ENCODE results near the gene KRTAP9-1.
"Not testable (repeated sequence)": the region's sequence is repeated elsewhere in the genome, so short reads cannot be mapped to it uniquely, and the experiment has no call there.

KRTAP9-1 gene, protein sequence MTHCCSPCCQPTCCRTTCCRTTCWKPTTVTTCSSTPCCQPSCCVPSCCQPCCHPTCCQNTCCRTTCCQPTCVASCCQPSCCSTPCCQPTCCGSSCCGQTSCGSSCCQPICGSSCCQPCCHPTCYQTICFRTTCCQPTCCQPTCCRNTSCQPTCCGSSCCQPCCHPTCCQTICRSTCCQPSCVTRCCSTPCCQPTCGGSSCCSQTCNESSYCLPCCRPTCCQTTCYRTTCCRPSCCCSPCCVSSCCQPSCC

DNA sequence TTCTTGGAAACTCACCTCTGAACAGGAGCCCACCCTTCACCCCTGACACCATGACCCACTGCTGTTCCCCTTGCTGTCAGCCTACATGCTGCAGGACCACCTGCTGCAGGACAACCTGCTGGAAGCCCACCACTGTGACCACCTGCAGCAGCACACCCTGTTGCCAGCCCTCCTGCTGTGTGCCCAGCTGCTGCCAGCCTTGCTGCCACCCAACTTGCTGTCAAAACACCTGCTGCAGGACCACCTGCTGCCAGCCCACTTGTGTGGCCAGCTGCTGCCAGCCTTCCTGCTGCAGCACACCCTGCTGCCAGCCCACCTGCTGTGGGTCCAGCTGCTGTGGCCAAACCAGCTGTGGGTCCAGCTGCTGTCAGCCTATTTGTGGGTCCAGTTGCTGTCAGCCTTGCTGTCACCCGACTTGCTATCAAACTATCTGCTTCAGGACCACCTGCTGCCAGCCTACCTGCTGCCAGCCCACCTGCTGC is at the start of gene KRTAP9-1:
KRTAP9-1 (plus strand) TSS at position 51 of the 482 bp plus-strand sequence; CDS start at position 51, 0 bp downstream.
- not testable (repeated sequence) for FAIRE-seq

DNA sequence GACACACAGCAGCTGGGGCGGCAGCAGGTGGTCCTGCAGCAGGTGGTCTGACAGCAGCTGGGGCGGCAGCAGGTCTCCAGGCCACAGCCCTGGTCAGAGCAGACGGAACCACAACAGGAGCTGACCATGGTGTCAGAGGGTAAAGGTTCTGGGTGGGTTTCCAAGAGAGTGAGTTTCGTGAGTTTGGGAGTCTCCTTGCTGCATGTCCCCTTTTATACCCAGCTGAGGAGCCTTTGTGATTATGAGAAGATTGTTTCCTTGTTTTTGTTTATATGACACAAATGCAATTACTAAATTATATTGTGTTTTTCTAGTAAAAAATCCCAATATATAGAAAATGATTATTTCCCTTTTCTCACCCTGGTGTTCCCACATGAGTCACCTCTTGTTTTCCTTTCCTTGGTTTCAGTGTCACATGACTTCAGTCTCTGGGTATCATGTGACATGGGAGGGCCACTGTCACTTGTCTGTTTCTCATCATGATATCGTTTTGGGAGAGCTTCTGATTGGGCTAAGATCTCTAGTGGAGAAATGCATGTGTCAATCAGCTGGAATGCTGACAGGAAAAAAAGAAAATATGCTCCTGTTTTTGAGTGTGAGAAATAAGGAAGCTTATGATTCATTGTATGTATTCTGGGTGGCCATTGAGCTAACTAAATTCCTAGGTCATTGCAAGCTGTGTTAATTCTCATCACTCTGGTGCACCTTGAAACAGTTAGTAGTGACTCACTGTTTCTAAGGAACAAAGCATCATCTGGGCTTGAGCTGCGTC is 49.1 kb upstream of the KRTAP9-1 start, which contains the start of gene KRTAP4-6:
KRTAP4-6 (minus strand) TSS at position 185 of the 772 bp plus-strand sequence; CDS start at position 128, 57 bp downstream.
- no peak for FAIRE-seq

DNA sequence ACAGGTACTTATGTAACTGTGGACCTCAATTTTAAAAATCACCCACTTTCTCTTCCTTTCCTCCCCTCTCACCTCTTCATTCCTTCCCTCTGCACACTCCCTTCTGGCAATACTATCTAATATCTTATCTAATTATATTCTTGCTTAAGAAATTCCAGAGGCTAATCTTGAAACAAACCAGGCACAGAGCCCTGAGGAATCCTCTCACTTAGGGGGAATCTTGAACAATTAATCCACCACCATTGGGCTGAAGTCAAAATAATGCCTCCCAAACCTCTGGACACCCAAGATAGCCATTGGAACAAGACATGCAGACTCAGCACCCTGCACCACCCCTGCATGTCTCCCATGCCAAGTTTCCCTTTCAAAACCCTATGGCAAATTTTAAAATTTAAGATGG is 48.3 kb upstream of the KRTAP9-1 start:
- FAIRE-seq = no peak

DNA sequence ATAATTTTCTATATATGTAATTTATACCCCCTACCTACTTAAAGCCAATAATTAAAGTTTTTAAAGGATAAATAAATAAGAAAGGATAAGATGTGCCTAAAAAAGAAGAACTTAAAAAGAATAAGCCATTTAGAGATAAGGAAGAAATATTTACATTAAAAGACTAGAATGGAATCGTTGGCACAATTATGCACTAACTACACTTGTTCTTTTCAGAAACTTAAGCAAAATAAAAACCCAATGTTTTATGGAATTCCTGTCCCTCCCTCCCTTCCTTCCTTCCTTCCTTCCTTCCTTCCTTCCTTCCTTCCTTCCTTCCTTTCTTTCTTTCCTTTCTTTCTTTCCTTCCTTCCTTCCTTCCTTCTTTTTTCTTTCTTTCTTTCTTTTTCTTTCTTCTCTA is 44.8 kb upstream of the KRTAP9-1 start:
- no peak for FAIRE-seq

DNA sequence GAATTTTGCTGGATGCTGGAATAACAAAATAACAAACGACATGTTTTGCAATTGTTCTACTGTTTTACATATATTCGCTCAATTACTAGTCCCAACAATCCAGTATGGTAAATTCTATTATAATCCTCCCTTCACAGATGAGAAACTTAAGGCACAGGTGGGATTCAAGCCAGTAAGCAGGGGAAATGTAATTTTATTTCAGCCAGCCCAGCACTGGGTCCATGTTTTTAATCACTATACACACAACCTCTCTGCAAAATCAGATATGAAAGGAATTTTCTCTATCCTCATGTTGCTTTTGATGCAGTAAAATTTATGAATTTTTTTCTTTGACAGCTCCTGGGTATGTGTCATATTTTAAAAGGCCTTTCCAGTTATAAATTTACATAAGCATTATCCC is 44.4 kb upstream of the KRTAP9-1 start:
- no peak for FAIRE-seq

DNA sequence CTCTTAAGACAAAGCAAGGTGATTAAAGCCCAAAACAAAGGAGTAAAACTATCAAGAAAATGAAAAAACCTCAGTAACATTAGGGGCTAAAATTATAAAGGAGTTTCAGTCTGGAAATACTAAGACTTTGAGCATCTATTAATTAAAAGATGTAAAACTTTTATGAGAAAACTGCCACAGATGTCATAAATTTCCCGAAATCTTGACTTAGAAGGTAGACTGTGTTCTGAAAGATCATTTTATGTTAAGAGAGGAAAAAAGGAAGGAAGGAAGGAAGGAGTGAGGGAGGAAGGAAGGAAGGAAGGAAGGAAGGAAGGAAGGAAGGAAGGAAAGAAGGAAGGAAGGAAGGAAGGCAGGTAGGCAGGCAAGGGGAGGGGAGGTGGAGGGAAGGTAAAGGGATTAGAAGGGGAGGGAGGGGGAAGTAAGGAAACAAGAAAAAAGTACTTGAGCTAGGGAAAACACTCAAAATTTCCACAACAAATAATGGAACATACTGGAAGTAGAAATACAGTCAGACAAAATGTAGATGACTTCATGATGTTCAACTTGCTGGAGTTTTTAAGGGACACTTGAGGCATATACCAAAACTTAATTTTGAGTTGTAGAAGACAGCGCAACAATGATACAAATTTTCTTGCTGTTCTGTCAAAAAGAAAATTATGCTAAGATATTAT is 42.0 kb upstream of the KRTAP9-1 start:
- no peak for FAIRE-seq

DNA sequence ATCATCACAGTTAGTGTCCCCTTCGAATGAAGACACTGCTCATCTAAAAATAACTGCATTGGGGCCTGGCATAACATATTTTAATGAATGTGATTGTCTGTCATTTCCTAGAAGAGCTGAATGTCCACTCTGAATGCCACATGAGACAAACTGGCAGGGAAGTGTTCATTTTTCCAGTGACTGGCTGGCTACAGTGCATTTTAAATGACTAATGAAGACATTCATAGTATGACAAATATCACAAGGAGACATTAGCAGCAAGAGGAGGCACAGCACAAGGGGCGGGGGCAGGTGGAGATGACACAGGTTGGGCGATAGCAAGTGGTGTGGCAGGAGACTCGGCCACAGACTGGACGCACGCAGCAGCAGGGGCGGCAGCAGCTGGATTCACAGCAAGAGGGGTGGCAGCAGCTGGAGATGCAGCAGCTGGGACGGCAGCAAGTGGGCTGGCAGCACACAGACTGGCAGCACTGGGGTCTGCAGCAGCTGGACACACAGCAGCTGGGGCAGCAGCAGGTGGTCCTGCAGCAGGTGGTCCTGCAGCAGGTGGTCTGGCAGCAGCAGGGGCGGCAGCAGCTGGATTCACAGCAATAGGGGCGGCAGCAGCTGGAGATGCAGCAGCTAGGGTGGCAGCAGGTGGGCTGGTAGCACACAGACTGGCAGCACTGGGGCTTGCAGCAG is 40.6 kb upstream of the KRTAP9-1 start:
- FAIRE-seq = not testable (repeated sequence)

DNA sequence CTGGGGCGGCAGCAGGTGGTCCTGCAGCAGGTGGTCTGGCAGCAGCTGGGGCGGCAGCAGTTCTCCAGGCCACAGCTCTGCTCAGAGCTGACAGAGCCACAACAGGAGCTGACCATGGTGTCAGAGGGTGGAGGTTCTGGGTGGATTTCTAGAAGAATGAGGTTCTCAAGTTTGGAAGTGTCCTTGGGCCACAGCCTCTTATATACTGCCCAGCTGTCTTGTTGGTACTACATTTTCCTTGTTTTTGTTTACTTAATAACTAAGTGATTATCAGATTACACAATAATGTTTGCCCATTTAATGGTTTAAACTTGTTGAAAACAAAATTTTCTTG is 40.1 kb upstream of the KRTAP9-1 start, which contains the start of gene KRTAP4-5:
KRTAP4-5 (minus strand) TSS at position 174 of the 334 bp plus-strand sequence; CDS start at position 116, 58 bp downstream.
- FAIRE-seq = no peak

DNA sequence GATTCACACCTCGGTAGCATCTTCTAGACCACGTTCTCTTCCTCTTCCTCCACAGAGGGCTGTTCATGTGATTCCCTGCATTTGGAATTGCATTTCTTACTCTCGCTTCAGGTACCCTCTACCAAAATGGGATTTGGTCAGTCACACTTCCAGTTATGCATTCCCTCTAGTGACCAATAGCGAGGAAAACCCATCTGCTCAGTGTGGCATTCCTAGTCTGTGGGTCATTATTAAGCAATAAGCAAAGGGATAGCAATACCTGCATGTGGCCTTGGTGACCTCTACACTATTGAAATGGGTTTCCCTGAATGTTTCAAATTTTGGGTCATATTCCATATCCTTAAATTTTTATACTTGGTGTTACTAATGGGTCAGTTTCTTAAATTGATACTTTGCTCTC is 39.7 kb upstream of the KRTAP9-1 start:
- no peak for FAIRE-seq

DNA sequence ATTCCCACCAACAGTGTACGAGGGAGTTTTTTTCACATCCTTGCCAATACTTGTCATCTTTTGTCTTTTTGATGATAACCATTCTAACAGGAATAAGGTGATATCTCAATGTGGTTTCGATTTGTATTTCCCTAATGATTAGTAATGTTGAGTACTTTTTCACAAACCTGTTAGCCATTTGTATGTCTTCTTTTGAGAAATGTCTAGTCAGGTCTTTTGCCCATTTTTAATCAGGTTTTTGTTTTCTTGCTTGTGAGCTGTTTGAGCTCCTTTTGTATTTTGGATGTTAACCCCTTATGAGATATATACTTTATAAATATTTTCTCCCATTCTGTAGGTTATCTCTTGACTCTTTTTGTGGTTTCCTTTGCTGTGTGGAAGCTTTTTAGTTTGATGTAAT is 38.2 kb upstream of the KRTAP9-1 start:
- no peak for FAIRE-seq

DNA sequence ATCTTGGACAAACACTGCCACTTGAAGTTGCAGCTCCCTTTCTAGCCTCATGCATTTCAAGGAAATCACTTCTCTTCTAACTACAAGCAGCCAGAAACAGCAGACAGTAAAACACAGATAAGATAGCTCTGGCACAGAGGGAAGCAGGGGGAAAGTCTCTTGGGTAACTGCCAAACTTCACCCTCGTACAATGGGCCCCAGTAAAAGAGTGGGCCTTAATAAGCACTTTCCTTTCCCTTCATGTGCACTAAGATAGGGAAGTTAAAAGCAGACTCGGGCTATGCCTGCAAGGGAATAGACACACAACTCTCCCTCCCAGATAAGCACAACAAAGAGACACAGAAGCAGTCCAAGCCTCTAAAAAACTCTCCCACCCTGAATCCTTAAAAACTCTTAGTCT is 35.8 kb upstream of the KRTAP9-1 start:
- no peak for FAIRE-seq

DNA sequence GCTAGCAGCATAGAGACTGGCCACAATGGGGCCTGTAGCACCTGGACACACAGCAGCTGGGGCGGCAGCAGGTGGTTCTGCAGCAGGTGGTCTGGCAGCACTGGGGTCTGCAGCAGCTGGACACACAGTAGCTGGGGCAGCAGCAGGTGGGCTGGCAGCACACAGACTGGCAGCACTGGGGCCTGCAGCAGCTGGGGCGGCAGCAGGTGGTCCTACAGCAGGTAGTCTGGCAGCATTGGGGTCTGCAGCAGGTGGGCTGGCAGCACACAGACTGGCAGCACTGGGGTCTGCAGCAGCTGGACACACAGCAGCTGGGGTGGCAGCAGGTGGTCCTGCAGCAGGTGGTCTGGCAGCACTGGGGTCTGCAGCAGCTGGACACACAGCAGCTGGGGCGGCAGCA is 29.5 kb upstream of the KRTAP9-1 start:
- FAIRE-seq = not testable (repeated sequence)

DNA sequence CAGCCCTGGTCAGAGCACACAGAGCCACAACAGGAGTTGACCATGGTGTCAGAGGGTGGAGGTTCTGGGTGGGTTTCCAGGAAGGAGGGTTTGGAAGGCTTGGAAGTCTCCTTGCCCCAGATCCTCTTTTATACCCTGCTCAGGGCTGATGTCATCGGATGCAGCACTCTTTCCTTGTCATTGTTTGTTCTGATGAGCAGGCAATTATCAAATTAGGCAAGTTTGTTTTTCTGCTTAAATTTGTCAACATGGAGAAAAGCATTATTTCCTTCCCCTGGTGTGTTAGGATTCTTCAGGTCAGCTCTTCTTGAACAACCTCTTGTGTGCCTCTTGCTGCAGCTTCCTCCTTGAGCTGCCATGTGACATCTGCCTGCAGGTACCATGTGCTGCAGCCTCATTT is 29.0 kb upstream of the KRTAP9-1 start, which contains the start of gene KRTAP4-4:
KRTAP4-4 (minus strand) TSS at position 101 of the 400 bp plus-strand sequence; CDS start at position 44, 57 bp downstream.
- FAIRE-seq = no peak

DNA sequence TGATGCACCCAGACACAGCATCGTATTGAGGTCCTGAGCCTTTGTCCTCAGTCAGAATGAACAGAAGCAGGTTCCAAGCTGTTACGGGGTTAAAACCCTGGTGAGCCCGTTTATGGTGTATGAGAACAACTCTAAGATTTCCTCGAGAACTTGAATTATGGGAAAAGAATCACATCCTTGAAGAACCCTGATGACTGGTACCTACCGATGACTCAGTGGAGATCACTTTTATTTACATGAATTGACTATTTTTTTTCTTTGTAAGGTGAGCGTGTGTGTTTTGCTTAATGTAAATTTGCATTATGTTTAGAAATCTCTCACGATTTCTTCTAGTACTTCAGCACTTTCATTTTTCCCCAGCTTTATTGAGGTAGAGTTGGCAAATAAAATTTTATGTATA is 25.9 kb upstream of the KRTAP9-1 start:
- no peak for FAIRE-seq

DNA sequence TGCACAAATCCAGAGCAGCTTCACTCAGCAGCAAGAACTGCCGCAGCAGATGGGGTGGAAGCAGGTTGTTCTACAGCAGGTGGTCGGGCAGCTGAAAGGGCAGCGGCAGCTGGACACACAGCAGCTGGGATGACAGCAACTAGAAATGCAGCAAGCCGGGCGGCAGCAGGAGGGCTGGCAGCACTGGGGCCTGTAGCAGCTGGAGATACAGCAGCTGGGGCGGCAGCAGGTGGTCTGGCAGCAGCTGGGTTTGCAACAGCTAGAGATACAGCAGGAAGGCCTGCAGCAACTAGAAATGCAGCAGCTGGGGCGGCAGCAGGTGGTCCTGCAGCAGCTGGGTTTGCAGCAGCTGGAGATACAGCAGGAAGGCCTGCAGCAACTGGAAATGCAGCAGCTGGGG is 22.1 kb upstream of the KRTAP9-1 start:
- FAIRE-seq = no peak

DNA sequence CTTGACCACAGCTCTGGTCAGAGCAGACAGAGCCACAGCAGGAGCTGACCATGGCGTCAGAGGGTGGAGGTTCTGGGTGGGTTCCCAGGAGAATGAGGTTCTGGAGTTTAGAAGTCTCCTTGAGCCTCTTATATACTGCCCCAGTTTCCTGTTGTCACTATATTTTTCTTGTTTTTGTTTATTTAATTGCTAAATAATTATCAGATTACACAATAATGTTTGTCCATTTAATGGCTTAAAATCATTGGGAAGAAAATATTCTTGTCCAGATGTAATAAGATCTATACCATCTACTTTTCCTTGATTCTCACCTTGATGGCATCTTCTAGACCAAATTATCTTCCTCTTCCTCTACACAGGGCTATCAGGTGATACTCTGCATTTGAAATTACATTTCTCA is 21.6 kb upstream of the KRTAP9-1 start, which contains the start of gene KRTAP4-3:
KRTAP4-3 (minus strand) TSS at position 101 of the 400 bp plus-strand sequence; CDS start at position 52, 49 bp downstream.
- FAIRE-seq = no peak

DNA sequence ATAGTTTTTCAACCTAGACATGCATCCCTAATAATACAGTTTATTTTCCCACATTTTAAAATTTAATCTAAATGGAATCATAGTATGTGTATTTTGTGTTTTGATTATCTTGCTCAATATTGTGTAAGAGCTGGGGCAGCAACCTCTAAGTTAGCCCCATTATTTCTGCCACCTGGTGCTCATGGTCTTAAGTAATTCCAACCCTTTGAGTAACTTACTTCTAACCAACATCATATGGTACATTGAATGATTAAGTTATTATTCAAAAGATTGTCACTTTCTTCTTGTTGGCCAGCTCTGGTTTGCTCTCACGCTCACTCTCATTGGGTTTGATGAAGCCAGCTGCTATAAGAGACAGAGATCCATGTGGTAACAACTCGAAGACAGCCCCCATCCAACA is 17.8 kb upstream of the KRTAP9-1 start:
- FAIRE-seq = no peak

DNA sequence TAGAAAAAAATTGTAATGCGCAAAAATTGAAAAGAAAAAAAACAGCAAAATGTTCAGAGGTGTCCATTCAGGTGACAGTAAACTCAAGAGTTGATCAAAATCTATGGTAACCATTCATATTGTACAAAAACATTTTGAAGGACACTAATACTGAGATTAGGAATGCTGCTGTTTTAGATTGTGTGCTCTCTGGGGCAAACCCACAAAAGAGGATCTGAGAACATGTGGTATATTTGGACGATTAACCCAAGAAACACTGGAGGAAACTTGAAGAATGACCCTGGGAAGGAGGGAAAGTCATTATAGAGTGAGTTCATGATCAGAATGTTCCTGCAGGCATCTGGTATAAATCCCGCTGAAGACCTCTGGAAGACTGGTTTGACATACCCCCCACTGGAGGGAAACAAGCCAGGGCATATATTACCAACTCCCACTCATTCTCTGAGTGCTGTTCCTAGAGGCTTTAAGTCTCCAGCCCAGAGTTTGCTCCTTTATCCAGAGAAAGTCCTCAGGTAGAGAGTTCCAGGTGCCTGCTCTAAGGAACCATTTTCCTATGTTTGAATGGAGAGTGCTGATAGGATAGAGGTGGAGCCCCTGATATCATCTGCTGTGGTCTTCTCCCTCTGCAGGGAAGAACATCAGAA is 12.8 kb upstream of the KRTAP9-1 start:
- no peak for FAIRE-seq

DNA sequence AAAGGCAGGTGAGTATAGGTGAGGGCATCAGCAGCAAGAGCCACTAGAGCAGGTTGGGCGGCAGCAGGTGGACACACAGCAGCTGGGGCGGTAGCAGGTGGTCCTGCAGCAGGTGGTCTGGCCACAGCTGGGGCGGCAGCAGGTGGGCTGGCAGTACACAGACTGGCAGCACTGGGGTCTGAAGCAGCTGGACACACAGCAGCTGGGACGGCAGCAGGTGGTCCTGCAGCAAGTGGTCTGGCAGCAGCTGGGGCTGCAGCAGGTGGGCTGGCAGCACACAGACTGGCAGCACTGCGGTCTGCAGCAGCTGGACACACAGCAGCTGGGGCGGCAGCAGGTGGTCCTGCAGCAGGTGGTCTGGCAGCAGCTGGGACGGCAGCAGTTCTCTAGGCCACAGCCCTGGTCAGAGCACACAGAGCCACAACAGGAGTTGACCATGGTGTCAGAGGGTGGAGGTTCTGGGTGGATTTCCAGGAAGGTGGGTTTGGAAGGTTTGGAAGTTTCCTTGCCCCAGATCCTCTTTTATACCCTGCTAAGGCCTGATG is 11.9 kb upstream of the KRTAP9-1 start, which contains the start of gene KRTAP4-2:
KRTAP4-2 (minus strand) TSS at position 495 of the 545 bp plus-strand sequence; CDS start at position 438, 57 bp downstream.
- FAIRE-seq = no peak

DNA sequence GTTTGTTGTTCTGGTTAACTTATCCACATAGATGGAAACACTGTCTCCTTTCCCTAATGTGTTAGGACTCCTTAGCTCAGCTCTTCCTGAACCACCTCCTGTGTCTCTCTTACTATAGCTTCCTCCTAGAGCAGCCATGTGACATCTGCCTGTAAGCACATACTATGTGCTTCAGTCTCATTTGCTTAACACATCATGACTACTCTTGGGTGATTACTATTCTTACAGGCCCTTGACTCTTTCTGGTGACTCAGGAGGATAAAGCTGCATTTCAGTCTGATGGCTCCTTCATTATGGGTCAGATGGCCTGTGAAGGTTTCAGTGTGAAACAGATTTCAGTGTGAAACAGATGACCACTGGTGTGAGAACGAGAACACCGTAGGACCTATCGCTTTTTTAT is 11.3 kb upstream of the KRTAP9-1 start:
- FAIRE-seq = no peak

DNA sequence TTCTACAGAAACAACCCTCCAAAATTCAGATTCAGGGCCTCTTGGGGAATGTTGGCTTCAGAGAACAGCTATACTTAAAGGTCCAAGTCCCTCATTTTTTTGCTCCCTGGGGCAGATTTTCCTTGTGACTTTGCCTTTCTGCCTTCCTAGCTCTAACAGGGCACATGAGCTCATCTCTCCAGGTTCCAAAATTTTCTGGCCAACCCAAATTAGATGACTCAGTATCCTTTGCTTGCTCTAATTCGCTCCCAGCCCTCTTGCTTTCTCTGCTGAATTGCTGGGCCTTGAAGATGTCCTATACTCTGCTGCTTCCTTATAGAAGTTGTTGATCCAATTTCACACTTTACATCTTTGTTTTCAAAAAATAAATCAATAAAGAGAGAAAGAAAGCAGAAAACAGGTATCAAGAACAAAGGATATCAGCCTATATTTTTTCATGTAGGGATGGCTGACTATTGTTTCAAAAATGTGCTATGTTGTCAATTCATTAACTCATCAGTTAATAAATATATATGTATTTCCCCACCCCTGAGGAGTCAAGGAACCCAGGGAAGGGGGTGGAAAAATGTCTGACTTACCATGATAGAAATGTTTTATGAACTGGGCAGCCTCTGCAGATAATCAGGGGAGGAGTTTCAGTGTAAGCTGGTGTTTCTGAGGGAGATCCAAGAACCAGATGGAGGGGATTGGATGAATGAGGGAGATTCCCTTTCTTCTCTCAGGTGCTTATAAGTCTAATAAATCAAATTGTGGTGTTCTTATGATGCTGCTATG is 10.7 kb upstream of the KRTAP9-1 start:
- FAIRE-seq = no peak

Measured in TTC549 (cell line).